EL (cell line): ENCODE results near the gene ZNF462.

Source experiments
- DNase-seq: peaks from one replicate; pipeline ENCODE4 v3.0.0-alpha.2; 2016

The ZNF462 gene

GRCh38 chr9:106929471-106930177 is 66.7 kb downstream of the ZNF462 start:
- DNase-seq: no peak

GRCh38 chr9:106930477-106930876 is 67.5 kb downstream of the ZNF462 start:
- no peak for DNase-seq

- no peak for DNase-seq
These were observed 68.5 kb downstream of the ZNF462 start for GRCh38 chr9:106931466-106931865.

GRCh38 chr9:106932178-106932577 is 69.2 kb downstream of the ZNF462 start:
- DNase-seq: no peak

GRCh38 chr9:106932675-106933074 is 69.7 kb downstream of the ZNF462 start:
- no peak for DNase-seq

- DNase-seq: no peak
These were observed 70.5 kb downstream of the ZNF462 start for GRCh38 chr9:106933470-106933869.

- DNase-seq: no peak
These were observed 71.7 kb downstream of the ZNF462 start for GRCh38 chr9:106934442-106935238.

GRCh38 chr9:106936680-106937079 is 73.7 kb downstream of the ZNF462 start:
- no peak for DNase-seq

- no peak for DNase-seq
These were observed 79.0 kb downstream of the ZNF462 start for GRCh38 chr9:106941916-106942315.

- peak; percentile 76 for DNase-seq
These were observed 83.0 kb downstream of the ZNF462 start for GRCh38 chr9:106945727-106946660.

GRCh38 chr9:106947106-106947900 is 84.3 kb downstream of the ZNF462 start:
- no peak for DNase-seq

GRCh38 chr9:106953174-106953573 is 90.2 kb downstream of the ZNF462 start:
- DNase-seq: peak; percentile 89

GRCh38 chr9:106954558-106954957 is 91.6 kb downstream of the ZNF462 start:
- DNase-seq: no peak

GRCh38 chr9:106954974-106955850 is 92.2 kb downstream of the ZNF462 start:
- no peak for DNase-seq

GRCh38 chr9:106956971-106957370 is 94.0 kb downstream of the ZNF462 start:
- DNase-seq: peak; percentile 62

- peak; percentile 36 for DNase-seq
These were observed 96.1 kb downstream of the ZNF462 start for GRCh38 chr9:106958955-106959657.

- DNase-seq: no peak
These were observed 97.3 kb downstream of the ZNF462 start for GRCh38 chr9:106960258-106960657.

- DNase-seq: no peak
These were observed 98.7 kb downstream of the ZNF462 start for GRCh38 chr9:106961623-106962022.

GRCh38 chr9:106962122-106962521 is 99.2 kb downstream of the ZNF462 start:
- no peak for DNase-seq

GRCh38 chr9:106962615-106963363 is 99.8 kb downstream of the ZNF462 start:
- no peak for DNase-seq
